ENCODE measurements around the gene CEPT1. TPM values are rescaled to one million over a fixed set of nuclear protein-coding genes. Genes with fewer than 3 reads are reported as not detected.

CEPT1 gene
- total RNA-seq, 1 experiment from 2014 or later = 33.0 TPM

GRCh38 chr1:111116496-111116895 lies 23.5 kb upstream of the CEPT1 start:
- Histone ChIP-seq H4K5ac (ENCODE audit: insufficient read length, low read depth, low read length) (no peak overlapping the region), H3K4me1 (ENCODE audit: insufficient read depth, low read length) (no peaks in the 10 kb centered on the region), H2AK5ac (ENCODE audit: insufficient read length, low read length) (no peak overlapping the region), H4K91ac (ENCODE audit: insufficient read length, low read depth, low read length) (no peak overlapping the region), H3K14ac (ENCODE audit: insufficient read depth, low read length) (no peak overlapping the region), H3K9ac (ENCODE audit: extremely low read depth, insufficient read length, low read length) (no peak overlapping the region), H2AFZ (ENCODE audit: low read length) (no peak overlapping the region), H3K23ac (ENCODE audit: insufficient read length, low read depth, low read length) (no peak overlapping the region), H2BK12ac (ENCODE audit: insufficient read length, low read depth, low read length) (no peak overlapping the region), H4K20me1 (ENCODE audit: control insufficient read depth, insufficient read depth, insufficient read length) (no peaks in the 10 kb centered on the region), H2BK20ac (ENCODE audit: low read depth, low read length, poor library complexity, severe bottlenecking) (no peak overlapping the region), H3K79me2 (ENCODE audit: insufficient read depth, low read length) (no peaks in the 10 kb centered on the region), H3K23me2 (ENCODE audit: insufficient read length, low read depth, low read length, poor library complexity, severe bottlenecking) (no peaks in the 10 kb centered on the region), H3K4ac (ENCODE audit: low read depth, low read length) (no peak overlapping the region), H3K4me2 (ENCODE audit: insufficient read depth, insufficient read length, low read length) (no peak overlapping the region), H2BK5ac (ENCODE audit: insufficient read length, low read length) (no peak overlapping the region), H3K18ac (ENCODE audit: insufficient read length, low read depth, low read length) (no peak overlapping the region), H2BK120ac (ENCODE audit: low read depth, low read length, poor library complexity, severe bottlenecking) (no peak overlapping the region), H2BK15ac (ENCODE audit: low read depth, low read length) (no peak overlapping the region), H3K79me1 (ENCODE audit: insufficient read depth, low read depth, low read length, poor library complexity, severe bottlenecking) (no peaks in the 10 kb centered on the region), H4K8ac (replicated peaks; ENCODE audit: insufficient read length, low read depth, low read length) (no peak overlapping the region), H3T11ph (ENCODE audit: low read length) (no peak overlapping the region), H3K27me3 (ENCODE audit: insufficient read depth, low read length) (no peaks in the 10 kb centered on the region), H3K27ac (ENCODE audit: insufficient read length, low read depth, low read length) (no peak overlapping the region), H3K9me3 (ENCODE audit: control insufficient read depth, low read depth, low read length) (no peaks in the 10 kb centered on the region), H3K56ac (ENCODE audit: insufficient read length, low read depth, low read length) (no peak overlapping the region)
- Mint-ChIP-seq H3K4me3 (no peak overlapping the region), H3K4me1 (no peaks in the 10 kb centered on the region), H3K9me3 (no peaks in the 10 kb centered on the region), H3K27me3 (ENCODE audit: low read depth) (no peaks in the 10 kb centered on the region), H3K36me3 (ENCODE audit: insufficient read depth in 1 of 3, low read depth in 3 of 3) (peaks cover 0 to 31% (median 23%) of the 10 kb centered on the region in 3 experiments; a peak in 6 of 7 replicates), H3K27ac (no peak overlapping the region)
- TF ChIP-seq CTCF (conservative IDR thresholded peaks at IDR 0.05) = no peak
- DNase-seq = no peak
- no CpG with 5 or more reads among the region's 2 CpGs for WGBS (ENCODE audit: extremely low coverage, insufficient read length, low lambda C conversion rate)

All from H9 (cell line).